Neuronal stem cell (in vitro differentiated cells): ENCODE results near the gene SLC1A7.
A peak's percentile ranks its signal among the peaks of the same experiment; 100 is the strongest.

Experiments
- DNase-seq: peaks from one replicate; pipeline ENCODE4 v3.0.0-alpha.2; 2013; ENCODE audit warnings: low spot score
- H2AFZ ChIP-seq: one replicate; pipeline ENCODE4 v1.6.1; 2013; ENCODE audit warnings: mild to moderate bottlenecking, low read length, inconsistent platforms
- H2AK5ac ChIP-seq: 2 replicates; pipeline ENCODE4 v1.6.1; 2013; ENCODE audit warnings: low read depth, mild to moderate bottlenecking, inconsistent platforms, low read length, moderate library complexity, mixed read lengths
- H2BK120ac ChIP-seq: 2 replicates; pipeline ENCODE4 v1.6.1; 2013; ENCODE audit warnings: low read depth, mild to moderate bottlenecking, inconsistent platforms, low read length, moderate library complexity, mixed read lengths
- H2BK12ac ChIP-seq: one replicate; pipeline ENCODE4 v1.6.1; 2013; ENCODE audit warnings: low read length, inconsistent platforms
- H2BK15ac ChIP-seq: 2 replicates; pipeline ENCODE4 v1.6.1; 2013; ENCODE audit warnings: mild to moderate bottlenecking, low read length, inconsistent platforms, mixed read lengths
- H2BK5ac ChIP-seq: one replicate; pipeline ENCODE4 v1.6.1; 2013; ENCODE audit warnings: inconsistent platforms, mild to moderate bottlenecking, low read length, moderate library complexity
- H3K14ac ChIP-seq: one replicate; pipeline ENCODE4 v1.6.1; 2013; ENCODE audit warnings: low read length, inconsistent platforms
- H3K18ac ChIP-seq: 2 replicates; pipeline ENCODE4 v1.6.1; 2013; ENCODE audit warnings: low read length, inconsistent platforms
- H3K23ac ChIP-seq: 2 replicates; pipeline ENCODE4 v1.6.1; 2013; ENCODE audit warnings: low read depth, mild to moderate bottlenecking, mixed read lengths, low read length, inconsistent platforms; ENCODE audit not compliant: poor library complexity
- H3K27ac ChIP-seq: replicated peaks from 3 replicates; pipeline ENCODE4 v1.5.1; 2013; ENCODE audit warnings: low read length, inconsistent platforms
- H3K27me3 ChIP-seq, 3 experiments: 2 replicates each; pipeline ENCODE4 v1.6.1; 2013; ENCODE audit warnings: low read length in 3 of 3, mild to moderate bottlenecking in 2 of 3, inconsistent platforms in 1 of 3, low read depth in 1 of 3, mixed read lengths in 1 of 3, moderate library complexity in 1 of 3; ENCODE audit not compliant: control insufficient read depth in 3 of 3, insufficient read depth in 3 of 3
- H3K36me3 ChIP-seq, 2 donors: replicated peaks in 1 of 2; 2 replicates each; pipeline ENCODE4 v1.6.1; 2013; ENCODE audit warnings: low read length in 2 of 2; ENCODE audit not compliant: control insufficient read depth in 2 of 2, insufficient read depth in 2 of 2
- H3K4ac ChIP-seq: 2 replicates; pipeline ENCODE4 v1.6.1; 2013; ENCODE audit warnings: inconsistent platforms, mild to moderate bottlenecking, low read length, moderate library complexity
- H3K4me1 ChIP-seq, 2 donors: 1 replicate in 1 of 2; 2 replicates in 1 of 2; pipeline ENCODE4 v1.6.1; 2013; ENCODE audit warnings: low read length in 2 of 2, low read depth in 1 of 2; ENCODE audit not compliant: control insufficient read depth in 2 of 2, insufficient read depth in 1 of 2
- H3K4me2 ChIP-seq: one replicate; pipeline ENCODE4 v1.6.1; 2013; ENCODE audit warnings: mild to moderate bottlenecking, low read length, inconsistent platforms; ENCODE audit not compliant: insufficient read depth, poor library complexity, severe bottlenecking
- H3K4me3 ChIP-seq, 2 donors: 2 replicates each; pipeline ENCODE4 v1.5.1; 2013; ENCODE audit warnings: low read length in 2 of 2, mild to moderate bottlenecking in 2 of 2, inconsistent platforms in 1 of 2, moderate library complexity in 1 of 2
- H3K79me1 ChIP-seq: one replicate; pipeline ENCODE4 v1.6.1; 2013; ENCODE audit warnings: low read depth, mild to moderate bottlenecking, inconsistent platforms, low read length, moderate library complexity
- H3K9ac ChIP-seq: one replicate; pipeline ENCODE4 v1.6.1; 2013; ENCODE audit warnings: mild to moderate bottlenecking, low read depth, low read length, inconsistent platforms; ENCODE audit not compliant: poor library complexity
- H3K9me3 ChIP-seq, 2 donors: replicated peaks in 1 of 2; 2 replicates each; pipeline versions ENCODE3 to v1.6.1; 2013; ENCODE audit warnings: low read length in 2 of 2, mild to moderate bottlenecking in 2 of 2, inconsistent platforms in 1 of 2, low read depth in 1 of 2, mixed read lengths in 1 of 2, moderate library complexity in 1 of 2; ENCODE audit not compliant: control insufficient read depth in 2 of 2, insufficient read depth in 1 of 2
- H4K8ac ChIP-seq: one replicate; pipeline ENCODE4 v1.6.1; 2013; ENCODE audit warnings: low read depth, mild to moderate bottlenecking, inconsistent platforms, low read length, moderate library complexity
- H4K91ac ChIP-seq: one replicate; pipeline ENCODE4 v1.6.1; 2013; ENCODE audit warnings: low read length, low read depth, mild to moderate bottlenecking, inconsistent platforms; ENCODE audit not compliant: poor library complexity
- WGBS, 2 donors: extraction: QIAGEN DNeasy Blood & Tissue Kit; methylation state at CpG; one replicate each; pipeline ENCODE4 v1.1.7; 2013; ENCODE audit warnings: missing lambda C conversion rate in 2 of 2, mixed read lengths in 1 of 2; ENCODE audit not compliant: insufficient read length in 2 of 2, insufficient replicate concordance in 1 of 2; ENCODE audit errors: extremely low coverage in 2 of 2; 5-methylcytosine and 5-hydroxymethylcytosine counted together

The SLC1A7 gene

GRCh38 chr1:53082826-53083455, 59.5 kb downstream of the SLC1A7 start:
- Histone ChIP-seq H3K4ac (no peak overlapping the region), H2BK120ac (no peak overlapping the region), H4K8ac (no peak overlapping the region), H3K27me3 (peaks cover 0 to 52% (median 0%) of the 10 kb centered on the region in 3 experiments), H2BK15ac (no peak overlapping the region), H3K23ac (peak overlapping the region; percentile 6), H3K9me3 (peaks cover 0 to 2% of the 10 kb centered on the region in 2 donors), H3K18ac (peak overlapping the region; percentile 61), H3K14ac (no peak overlapping the region), H3K4me2 (no peak overlapping the region), H3K4me3 (peak overlapping the region in 1 of 2 donors; percentile 31), H2BK5ac (no peak overlapping the region), H3K79me1 (no peaks in the 10 kb centered on the region), H3K4me1 (peaks cover 0 to 14% of the 10 kb centered on the region in 2 donors), H2BK12ac (no peak overlapping the region), H2AFZ (peak overlapping the region; percentile 4), H4K91ac (no peak overlapping the region), H3K36me3 (no peaks in the 10 kb centered on the region), H2AK5ac (peak overlapping the region; percentile 44), H3K9ac (peak overlapping the region; percentile 60), H3K27ac (no peak overlapping the region)
- WGBS, 2 donors: no CpG with 5 or more reads among the region's 13 CpGs
- no peak for DNase-seq

GRCh38 chr1:53081384-53082066, 60.9 kb downstream of the SLC1A7 start:
- Histone ChIP-seq H3K23ac (no peak overlapping the region), H3K4me2 (no peak overlapping the region), H3K4me1 (peaks cover 0 to 19% of the 10 kb centered on the region in 2 donors), H2BK5ac (no peak overlapping the region), H2BK12ac (no peak overlapping the region), H3K36me3 (no peaks in the 10 kb centered on the region), H2BK15ac (no peak overlapping the region), H3K9ac (no peak overlapping the region), H4K91ac (no peak overlapping the region), H3K79me1 (no peaks in the 10 kb centered on the region), H2AFZ (no peak overlapping the region), H3K14ac (no peak overlapping the region), H3K27me3 (peaks cover 0 to 43% (median 0%) of the 10 kb centered on the region in 3 experiments), H3K4ac (no peak overlapping the region), H3K4me3 (no peak overlapping the region), H3K18ac (peak overlapping the region; percentile 49), H3K27ac (no peak overlapping the region), H2BK120ac (no peak overlapping the region), H2AK5ac (no peak overlapping the region), H3K9me3 (peaks cover 0 to 2% of the 10 kb centered on the region in 2 donors), H4K8ac (no peak overlapping the region)
- no peak for DNase-seq
- no CpG with 5 or more reads among the region's 14 CpGs for WGBS, 2 donors

- H2BK120ac ChIP-seq: no peak overlapping the region
- no peak overlapping the region for H2BK12ac ChIP-seq
- H3K4me1 ChIP-seq: peaks cover 0 to 22% of the 10 kb centered on the region in 2 donors
- H2AK5ac ChIP-seq: no peak overlapping the region
- no peak overlapping the region for H4K91ac ChIP-seq
- DNase-seq: no peak
- no peak overlapping the region for H2AFZ ChIP-seq
- peaks cover 0 to 36% (median 0%) of the 10 kb centered on the region in 3 experiments for H3K27me3 ChIP-seq
- peaks cover 0 to 2% of the 10 kb centered on the region in 2 donors for H3K9me3 ChIP-seq
- no peak overlapping the region for H2BK5ac ChIP-seq
- no peak overlapping the region for H3K4me2 ChIP-seq
- H3K9ac ChIP-seq: no peak overlapping the region
- no peaks in the 10 kb centered on the region for H3K79me1 ChIP-seq
- no peak overlapping the region for H3K14ac ChIP-seq
- H3K36me3 ChIP-seq: no peaks in the 10 kb centered on the region
- H3K23ac ChIP-seq: no peak overlapping the region
- no peak overlapping the region for H2BK15ac ChIP-seq
- no peak overlapping the region for H4K8ac ChIP-seq
- no peak overlapping the region for H3K4ac ChIP-seq
- no peak overlapping the region for H3K4me3 ChIP-seq
- no CpG with 5 or more reads among the region's 15 CpGs for WGBS, 2 donors
- no peak overlapping the region for H3K18ac ChIP-seq
- no peak overlapping the region for H3K27ac ChIP-seq
Observed at GRCh38 chr1:53080769-53081168, 61.7 kb downstream of the SLC1A7 start.

GRCh38 chr1:53080041-53080440, 62.4 kb downstream of the SLC1A7 start:
- Histone ChIP-seq H3K4ac (no peak overlapping the region), H2BK12ac (no peak overlapping the region), H3K23ac (no peak overlapping the region), H2BK120ac (no peak overlapping the region), H3K27ac (no peak overlapping the region), H3K27me3 (peaks cover 0 to 32% (median 0%) of the 10 kb centered on the region in 3 experiments), H3K18ac (no peak overlapping the region), H2BK5ac (no peak overlapping the region), H2AFZ (no peak overlapping the region), H3K14ac (no peak overlapping the region), H2BK15ac (no peak overlapping the region), H4K8ac (no peak overlapping the region), H3K36me3 (no peaks in the 10 kb centered on the region), H3K4me1 (peaks cover 0 to 25% of the 10 kb centered on the region in 2 donors), H3K79me1 (no peaks in the 10 kb centered on the region), H3K9ac (no peak overlapping the region), H3K4me3 (no peak overlapping the region), H2AK5ac (peak overlapping the region; percentile 50), H3K4me2 (no peak overlapping the region), H3K9me3 (peaks cover 0 to 2% of the 10 kb centered on the region in 2 donors), H4K91ac (no peak overlapping the region)
- no CpG with 5 or more reads among the region's 3 CpGs for WGBS, 2 donors
- DNase-seq: no peak
